Tibial nerve (tissue), 3 donors: ENCODE results near the gene IL21R.

Experiments
- CTCF ChIP-seq, 5 experiments: fragments of 200-600 bp in 3 of 5; fragments of 450-650 bp in 2 of 5; sonication (generic) in 3 of 5; IDR thresholded peaks; one replicate each; pipeline ENCODE4 v1.5.1; 2016 to 2019; ENCODE audit warnings: antibody characterized with exemption in 5 of 5, mild to moderate bottlenecking in 3 of 5, moderate library complexity in 2 of 5
- POLR2A ChIP-seq, 2 donors: fragments of 450-650 bp; IDR thresholded peaks; one replicate each; pipeline ENCODE4 v1.6.1; 2017; ENCODE audit warnings: antibody characterized with exemption in 2 of 2, mild to moderate bottlenecking in 2 of 2, moderate library complexity in 2 of 2

GRCh38 chr16:27427538-27427937 lies 25.6 kb downstream of the IL21R start:
- TF ChIP-seq CTCF (IDR thresholded peaks at IDR 0.05) (no peak), POLR2A (IDR thresholded peaks at IDR 0.05) (no peak)
